ENCODE measurements around the gene TMEM38A. TPM values are rescaled to one million over a fixed set of nuclear protein-coding genes. Genes with fewer than 3 reads are reported as not detected.

Gene TMEM38A
- total RNA-seq, 1 donor from 2014 or later: 2.2 TPM

DNA sequence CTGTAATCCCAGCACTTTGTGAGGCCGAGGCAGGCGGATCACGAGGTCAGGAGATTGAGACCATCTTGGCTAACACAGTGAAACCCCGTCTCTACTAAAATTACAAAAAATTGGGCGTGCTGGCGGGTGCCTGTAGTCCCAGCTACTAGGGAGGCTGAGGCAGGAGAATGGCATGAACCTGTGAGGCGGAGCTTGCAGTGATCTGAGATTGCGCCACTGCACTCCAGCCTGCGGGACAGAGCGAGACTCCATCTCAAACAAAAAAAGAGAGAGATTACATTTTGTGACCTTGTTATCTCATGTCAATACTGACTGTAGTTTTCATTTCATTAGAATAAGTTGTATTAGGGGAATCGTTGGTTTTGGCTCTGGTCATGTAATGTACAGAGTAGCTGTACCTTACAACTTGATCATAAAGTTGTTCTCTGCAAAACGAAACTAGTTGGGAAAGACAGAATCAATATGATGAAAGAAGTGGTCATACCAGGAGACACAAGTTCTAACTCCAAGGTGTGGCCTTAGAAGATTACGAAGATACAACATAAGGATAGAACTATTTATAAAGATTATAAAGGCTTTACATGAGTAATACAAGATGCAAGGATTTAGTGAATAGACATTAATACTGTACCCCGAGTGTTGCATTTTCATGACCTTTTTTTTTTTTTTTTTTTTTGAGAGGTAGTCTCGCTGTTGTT is 15.3 kb downstream of the TMEM38A start:
- no peaks in the 10 kb centered on the region for H4K20me1 ChIP-seq (ENCODE audit: insufficient read depth, low read length)
- H3K27ac Mint-ChIP-seq (ENCODE audit: unreplicated experiment): no peak overlapping the region
- no peak overlapping the region for H3K27ac ChIP-seq (ENCODE audit: low read depth, low read length)
- H3K4me1 Mint-ChIP-seq (ENCODE audit: low read depth, unreplicated experiment): no peaks in the 10 kb centered on the region
- H3K4me3 Mint-ChIP-seq (ENCODE audit: unreplicated experiment): no peak overlapping the region
- no peak for FAIRE-seq
- no peaks in the 10 kb centered on the region for H3K27me3 Mint-ChIP-seq (ENCODE audit: low read depth, unreplicated experiment)
- H3K27me3 ChIP-seq (ENCODE audit: insufficient read depth, low read length): no peaks in the 10 kb centered on the region
- H3K79me2 ChIP-seq (ENCODE audit: insufficient read depth, low read length): no peaks in the 10 kb centered on the region
- H3K4me1 ChIP-seq (ENCODE audit: insufficient read depth, low read length): no peaks in the 10 kb centered on the region
- DNase-seq (ENCODE audit: low read depth): no peak
- H3K4me3 ChIP-seq (ENCODE audit: insufficient read depth, low read depth, low read length): no peak overlapping the region
- TF ChIP-seq EZH2 (IDR thresholded peaks at IDR 0.05; ENCODE audit: insufficient read depth, low read length): no peak
- TF ChIP-seq, protein P1, sequence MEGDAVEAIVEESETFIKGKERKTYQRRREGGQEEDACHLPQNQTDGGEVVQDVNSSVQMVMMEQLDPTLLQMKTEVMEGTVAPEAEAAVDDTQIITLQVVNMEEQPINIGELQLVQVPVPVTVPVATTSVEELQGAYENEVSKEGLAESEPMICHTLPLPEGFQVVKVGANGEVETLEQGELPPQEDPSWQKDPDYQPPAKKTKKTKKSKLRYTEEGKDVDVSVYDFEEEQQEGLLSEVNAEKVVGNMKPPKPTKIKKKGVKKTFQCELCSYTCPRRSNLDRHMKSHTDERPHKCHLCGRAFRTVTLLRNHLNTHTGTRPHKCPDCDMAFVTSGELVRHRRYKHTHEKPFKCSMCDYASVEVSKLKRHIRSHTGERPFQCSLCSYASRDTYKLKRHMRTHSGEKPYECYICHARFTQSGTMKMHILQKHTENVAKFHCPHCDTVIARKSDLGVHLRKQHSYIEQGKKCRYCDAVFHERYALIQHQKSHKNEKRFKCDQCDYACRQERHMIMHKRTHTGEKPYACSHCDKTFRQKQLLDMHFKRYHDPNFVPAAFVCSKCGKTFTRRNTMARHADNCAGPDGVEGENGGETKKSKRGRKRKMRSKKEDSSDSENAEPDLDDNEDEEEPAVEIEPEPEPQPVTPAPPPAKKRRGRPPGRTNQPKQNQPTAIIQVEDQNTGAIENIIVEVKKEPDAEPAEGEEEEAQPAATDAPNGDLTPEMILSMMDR (IDR thresholded peaks at IDR 0.05; ENCODE audit: insufficient read depth, low read depth, low read length): no peak
- no peak overlapping the region for H3K9ac ChIP-seq (ENCODE audit: low read length)
- H3K36me3 ChIP-seq (ENCODE audit: insufficient read depth, low read length): no peaks in the 10 kb centered on the region
- H3K36me3 Mint-ChIP-seq (ENCODE audit: low read depth, unreplicated experiment): peaks cover 4% of the 10 kb centered on the region
- H2AFZ ChIP-seq (ENCODE audit: low read depth, low read length): no peak overlapping the region
- H3K9me3 ChIP-seq (ENCODE audit: insufficient read depth, low read depth, low read length): no peaks in the 10 kb centered on the region
- no peak overlapping the region for H3K4me2 ChIP-seq (ENCODE audit: low read length)
- H3K9me3 Mint-ChIP-seq (ENCODE audit: unreplicated experiment): no peaks in the 10 kb centered on the region

GRCh38 chr19:16677055-16677454 is 16.1 kb downstream of the TMEM38A start:
- Histone ChIP-seq H3K9me3 (ENCODE audit: insufficient read depth, low read depth, low read length) (no peaks in the 10 kb centered on the region), H3K4me3 (ENCODE audit: insufficient read depth, low read depth, low read length) (no peak overlapping the region), H3K4me2 (ENCODE audit: low read length) (no peak overlapping the region), H3K27ac (ENCODE audit: low read depth, low read length) (no peak overlapping the region), H3K36me3 (ENCODE audit: insufficient read depth, low read length) (no peaks in the 10 kb centered on the region), H3K27me3 (ENCODE audit: insufficient read depth, low read length) (no peaks in the 10 kb centered on the region), H3K9ac (ENCODE audit: low read length) (no peak overlapping the region), H3K4me1 (ENCODE audit: insufficient read depth, low read length) (no peaks in the 10 kb centered on the region), H3K79me2 (ENCODE audit: insufficient read depth, low read length) (no peaks in the 10 kb centered on the region), H2AFZ (ENCODE audit: low read depth, low read length) (no peak overlapping the region), H4K20me1 (ENCODE audit: insufficient read depth, low read length) (no peaks in the 10 kb centered on the region)
- Mint-ChIP-seq H3K4me1 (ENCODE audit: low read depth, unreplicated experiment) (no peaks in the 10 kb centered on the region), H3K36me3 (ENCODE audit: low read depth, unreplicated experiment) (peaks cover 8% of the 10 kb centered on the region), H3K27ac (ENCODE audit: unreplicated experiment) (no peak overlapping the region), H3K9me3 (ENCODE audit: unreplicated experiment) (peaks cover 3% of the 10 kb centered on the region), H3K4me3 (ENCODE audit: unreplicated experiment) (no peak overlapping the region), H3K27me3 (ENCODE audit: low read depth, unreplicated experiment) (no peaks in the 10 kb centered on the region)
- TF ChIP-seq, protein P1 (IDR thresholded peaks at IDR 0.05; ENCODE audit: insufficient read depth, low read depth, low read length): no peak
- TF ChIP-seq EZH2 (IDR thresholded peaks at IDR 0.05; ENCODE audit: insufficient read depth, low read length): no peak
- DNase-seq (ENCODE audit: low read depth) (no peak), FAIRE-seq (no peak)

DNA sequence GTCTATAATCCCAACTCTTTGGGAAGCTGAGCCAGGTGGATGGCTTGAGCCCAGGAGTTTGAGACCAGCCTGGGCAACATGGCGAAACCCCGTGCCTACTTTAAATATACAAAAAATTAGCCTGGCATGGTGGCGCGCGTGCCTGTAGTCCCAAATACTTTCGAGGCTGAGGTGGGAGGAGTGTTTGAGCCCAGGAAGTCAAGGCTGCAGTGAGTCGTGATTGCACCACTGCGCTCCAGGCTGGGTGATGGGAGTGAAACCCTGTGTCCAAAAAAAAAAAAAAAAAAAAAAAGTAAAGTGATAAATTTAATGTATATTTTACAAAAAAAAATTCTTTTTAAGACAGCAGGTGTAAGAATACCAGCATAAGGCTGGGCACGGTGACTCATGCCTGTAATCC is 17.6 kb downstream of the TMEM38A start:
- H3K27me3 Mint-ChIP-seq (ENCODE audit: low read depth, unreplicated experiment): no peaks in the 10 kb centered on the region
- no peaks in the 10 kb centered on the region for H3K27me3 ChIP-seq (ENCODE audit: insufficient read depth, low read length)
- H3K79me2 ChIP-seq (ENCODE audit: insufficient read depth, low read length): no peaks in the 10 kb centered on the region
- H3K4me1 Mint-ChIP-seq (ENCODE audit: low read depth, unreplicated experiment): no peaks in the 10 kb centered on the region
- no peak overlapping the region for H3K27ac ChIP-seq (ENCODE audit: low read depth, low read length)
- no peak overlapping the region for H3K4me3 ChIP-seq (ENCODE audit: insufficient read depth, low read depth, low read length)
- no peaks in the 10 kb centered on the region for H3K9me3 ChIP-seq (ENCODE audit: insufficient read depth, low read depth, low read length)
- no peak overlapping the region for H3K27ac Mint-ChIP-seq (ENCODE audit: unreplicated experiment)
- no peak overlapping the region for H3K9ac ChIP-seq (ENCODE audit: low read length)
- H3K36me3 Mint-ChIP-seq (ENCODE audit: low read depth, unreplicated experiment): peaks cover 8% of the 10 kb centered on the region
- H2AFZ ChIP-seq (ENCODE audit: low read depth, low read length): no peak overlapping the region
- H3K4me2 ChIP-seq (ENCODE audit: low read length): no peak overlapping the region
- H3K36me3 ChIP-seq (ENCODE audit: insufficient read depth, low read length): no peaks in the 10 kb centered on the region
- H3K4me3 Mint-ChIP-seq (ENCODE audit: unreplicated experiment): no peak overlapping the region
- H4K20me1 ChIP-seq (ENCODE audit: insufficient read depth, low read length): no peaks in the 10 kb centered on the region
- FAIRE-seq (no peak), DNase-seq (ENCODE audit: low read depth) (no peak)
- H3K9me3 Mint-ChIP-seq (ENCODE audit: unreplicated experiment): peaks cover 3% of the 10 kb centered on the region
- no peaks in the 10 kb centered on the region for H3K4me1 ChIP-seq (ENCODE audit: insufficient read depth, low read length)
- TF ChIP-seq, protein P1 (IDR thresholded peaks at IDR 0.05; ENCODE audit: insufficient read depth, low read depth, low read length): no peak
- TF ChIP-seq EZH2 (IDR thresholded peaks at IDR 0.05; ENCODE audit: insufficient read depth, low read length): no peak
